ENCODE results near the gene HEBP2.

The HEBP2 gene

GRCh38 chr6:138397128-138398122 is 6.6 kb upstream of the HEBP2 start:
- DNase-seq: no peak

GRCh38 chr6:138400326-138400725 is 3.7 kb upstream of the HEBP2 start:
- DNase-seq: no peak

DNA sequence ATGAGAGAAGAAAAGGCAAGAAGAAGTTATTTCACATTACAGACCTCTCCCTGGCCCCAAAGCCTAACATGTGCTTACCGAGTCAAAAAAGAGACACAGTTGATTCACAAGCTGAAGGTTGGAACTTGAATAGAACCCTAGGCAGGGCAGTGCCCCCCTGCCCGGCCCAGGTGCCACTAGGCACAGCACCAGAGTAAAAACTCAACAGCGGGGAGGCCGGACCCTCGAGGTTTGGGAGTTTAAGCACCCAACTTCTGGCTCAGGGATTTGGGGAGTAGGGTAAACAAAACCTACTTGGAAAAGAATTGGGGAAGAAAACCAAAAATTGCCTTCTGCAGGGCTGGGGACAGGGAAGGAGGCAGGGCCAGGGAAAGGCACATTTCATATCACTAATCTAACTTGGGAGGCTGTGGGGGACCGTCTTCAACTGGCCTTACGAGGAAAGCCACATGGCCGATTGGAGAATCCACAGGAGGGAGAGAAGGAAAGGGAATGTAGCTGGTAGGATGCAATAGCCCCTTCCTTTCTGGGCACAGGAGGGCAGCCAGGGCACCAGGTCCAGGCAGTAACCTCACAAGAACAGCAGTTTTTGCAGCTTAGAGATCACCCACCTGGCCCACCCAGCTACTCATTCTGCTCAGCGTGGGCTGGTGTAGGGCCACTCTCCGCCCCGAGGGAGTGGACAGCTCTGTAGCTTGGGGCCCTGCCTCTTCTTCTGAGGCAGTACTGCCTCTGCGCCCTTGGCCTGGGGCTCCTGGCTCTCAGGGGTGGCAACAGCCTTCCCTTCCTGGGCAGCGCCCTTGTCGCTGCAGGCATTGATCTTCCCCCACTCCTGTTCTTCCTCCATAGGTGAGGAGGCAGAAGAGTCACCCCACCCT is 1.8 kb upstream of the HEBP2 start:
- DNase-seq: no peak

DNA sequence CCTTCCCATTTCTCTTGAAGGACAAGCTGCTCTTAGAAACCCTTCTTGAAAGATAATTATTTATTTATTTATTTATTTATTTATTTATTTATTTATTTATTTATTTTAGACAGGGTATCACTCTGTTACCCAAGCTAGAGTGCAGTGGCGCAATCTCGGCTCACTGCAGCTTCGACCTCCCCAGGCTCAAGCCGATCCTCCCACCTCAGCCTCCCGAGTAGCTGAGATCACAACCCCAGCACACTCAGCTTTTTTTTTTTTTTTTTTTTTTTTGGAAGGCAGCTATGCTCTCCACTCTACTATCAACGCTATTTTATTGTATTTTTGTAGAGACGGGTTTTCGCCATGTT is 1.2 kb upstream of the HEBP2 start:
- DNase-seq: no peak

DNA sequence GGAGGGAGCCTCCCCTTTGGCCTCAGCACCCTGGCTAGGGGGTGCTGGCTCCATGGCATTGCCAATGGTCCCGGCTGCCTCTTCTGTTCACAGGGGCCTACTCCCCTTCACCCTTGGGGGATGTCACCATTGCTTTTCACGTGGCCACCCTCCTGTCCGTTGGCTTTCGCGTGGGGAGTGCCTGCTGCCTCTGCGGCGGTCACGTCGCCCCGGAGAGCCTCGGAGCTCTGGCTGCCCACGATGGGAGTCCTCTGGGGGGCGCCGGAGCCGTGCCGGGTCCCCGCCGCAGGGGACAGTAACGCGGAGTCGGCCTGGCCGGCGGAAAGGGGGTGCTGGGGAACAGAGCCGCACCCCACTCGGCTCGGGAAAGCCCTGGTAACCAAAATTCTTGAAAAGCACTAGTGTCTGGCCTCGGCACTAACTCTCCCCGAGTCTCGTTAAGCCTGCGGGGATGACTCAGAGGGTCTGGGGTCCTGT is 661 bp upstream of the HEBP2 start:
- DNase-seq: peak; percentile 34

DNA sequence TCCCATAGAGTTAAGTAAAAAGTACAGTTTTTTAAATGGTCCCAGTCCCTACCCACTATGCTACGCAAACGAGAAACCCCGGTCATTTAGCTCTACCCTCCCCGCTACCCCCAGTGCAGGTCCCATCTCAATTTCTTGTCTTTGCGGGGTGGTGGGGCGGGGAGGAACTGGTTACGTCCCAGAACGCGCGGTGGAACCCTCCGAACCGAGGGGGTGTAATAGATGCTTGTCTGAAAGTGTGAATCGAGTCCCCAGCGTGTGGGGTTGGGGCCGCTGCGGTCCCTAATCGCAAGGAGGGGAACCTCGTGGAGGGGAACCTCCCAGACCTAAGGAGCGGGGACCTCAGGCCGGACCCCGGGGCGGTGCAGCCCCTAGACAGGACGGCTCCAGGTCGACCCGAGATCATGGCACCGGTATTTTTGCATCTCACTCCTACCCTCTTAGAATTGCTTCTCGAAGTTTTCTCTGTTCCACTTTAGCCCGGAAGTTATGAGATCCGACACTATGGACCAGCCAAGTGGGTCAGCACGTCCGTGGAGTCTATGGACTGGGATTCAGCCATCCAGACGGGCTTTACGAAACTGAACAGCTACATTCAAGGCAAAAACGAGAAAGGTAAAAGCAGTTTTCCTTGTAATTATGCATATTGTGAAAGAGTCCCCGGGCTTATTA is 779 bp downstream of the HEBP2 start:
- peak; percentile 34 for DNase-seq

GRCh38 chr6:138405816-138406413 is 1.9 kb downstream of the HEBP2 start:
- DNase-seq: no peak

GRCh38 chr6:138406443-138406842 is 2.4 kb downstream of the HEBP2 start:
- DNase-seq: no peak

- DNase-seq: no peak
Measured at GRCh38 chr6:138410048-138410735, 6.2 kb downstream of the HEBP2 start.

- no peak for DNase-seq
Measured at GRCh38 chr6:138410972-138411880, 7.2 kb downstream of the HEBP2 start.

- DNase-seq: no peak
Measured at GRCh38 chr6:138415125-138415524, 11.1 kb downstream of the HEBP2 start.

- DNase-seq: no peak
Measured at GRCh38 chr6:138416206-138416605, 12.2 kb downstream of the HEBP2 start.

GRCh38 chr6:138417493-138418117 is 13.6 kb downstream of the HEBP2 start:
- no peak for DNase-seq

GRCh38 chr6:138418118-138418742 is 14.2 kb downstream of the HEBP2 start:
- no peak for DNase-seq

GRCh38 chr6:138419766-138420165 is 15.7 kb downstream of the HEBP2 start:
- no peak for DNase-seq

- DNase-seq: no peak
Measured at GRCh38 chr6:138420356-138420755, 16.3 kb downstream of the HEBP2 start.

DNA sequence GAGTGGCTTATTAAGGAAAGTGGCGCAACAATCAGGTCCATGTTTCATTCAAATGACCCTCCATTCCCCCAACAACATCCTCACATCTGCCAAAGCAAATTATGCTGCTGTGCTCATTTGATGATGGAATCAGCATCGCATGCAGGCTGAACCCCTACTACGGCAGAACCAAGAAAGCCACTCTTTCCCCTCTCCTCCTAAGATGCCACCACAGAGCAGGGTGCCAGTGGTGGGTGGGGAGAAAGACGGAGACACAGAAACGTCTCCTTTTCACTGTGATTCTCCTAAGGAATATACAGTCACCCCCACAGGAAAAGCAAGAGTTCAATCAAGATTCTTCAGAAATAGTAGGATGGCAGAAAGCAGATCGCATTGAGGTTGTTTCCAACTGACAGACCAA is 17.1 kb downstream of the HEBP2 start:
- no peak for DNase-seq

DNA sequence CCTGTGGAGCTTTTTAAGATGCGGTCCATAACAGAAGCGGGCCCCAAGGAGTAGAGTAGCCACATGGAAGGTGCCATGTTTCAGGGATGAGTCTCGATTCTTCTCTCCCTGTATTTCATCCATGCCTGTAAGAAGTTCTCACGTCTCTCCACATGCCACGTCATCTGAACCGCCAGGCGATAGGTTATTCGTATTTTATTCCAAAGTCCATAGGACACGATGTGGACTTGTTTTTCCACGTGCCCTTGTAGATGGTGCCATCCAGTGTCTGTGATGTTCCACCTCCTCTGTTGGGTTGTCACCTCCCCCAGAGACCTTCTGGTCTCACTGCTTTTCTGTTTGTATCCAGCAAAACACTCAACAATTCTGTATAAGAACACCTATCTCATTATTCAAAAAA is 17.6 kb downstream of the HEBP2 start:
- DNase-seq: no peak

GRCh38 chr6:138422861-138423260 is 18.8 kb downstream of the HEBP2 start:
- no peak for DNase-seq
